Activated CD8-positive, alpha-beta memory T cell treated with anti-CD3 and anti-CD28 coated beads for 4 hours (primary cell): ENCODE measurements around the gene KCNE5.
"Not testable (repeated sequence)": the region's sequence is repeated elsewhere in the genome, so short reads cannot be mapped to it uniquely, and the experiment has no call there.

Source experiments
- DNase-seq, 2 donors: peaks; one replicate each; pipeline ENCODE4 v3.0.0-alpha.2; 2020; ENCODE audit warnings: low read depth in 2 of 2

The KCNE5 gene, protein sequence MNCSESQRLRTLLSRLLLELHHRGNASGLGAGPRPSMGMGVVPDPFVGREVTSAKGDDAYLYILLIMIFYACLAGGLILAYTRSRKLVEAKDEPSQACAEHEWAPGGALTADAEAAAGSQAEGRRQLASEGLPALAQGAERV

DNA sequence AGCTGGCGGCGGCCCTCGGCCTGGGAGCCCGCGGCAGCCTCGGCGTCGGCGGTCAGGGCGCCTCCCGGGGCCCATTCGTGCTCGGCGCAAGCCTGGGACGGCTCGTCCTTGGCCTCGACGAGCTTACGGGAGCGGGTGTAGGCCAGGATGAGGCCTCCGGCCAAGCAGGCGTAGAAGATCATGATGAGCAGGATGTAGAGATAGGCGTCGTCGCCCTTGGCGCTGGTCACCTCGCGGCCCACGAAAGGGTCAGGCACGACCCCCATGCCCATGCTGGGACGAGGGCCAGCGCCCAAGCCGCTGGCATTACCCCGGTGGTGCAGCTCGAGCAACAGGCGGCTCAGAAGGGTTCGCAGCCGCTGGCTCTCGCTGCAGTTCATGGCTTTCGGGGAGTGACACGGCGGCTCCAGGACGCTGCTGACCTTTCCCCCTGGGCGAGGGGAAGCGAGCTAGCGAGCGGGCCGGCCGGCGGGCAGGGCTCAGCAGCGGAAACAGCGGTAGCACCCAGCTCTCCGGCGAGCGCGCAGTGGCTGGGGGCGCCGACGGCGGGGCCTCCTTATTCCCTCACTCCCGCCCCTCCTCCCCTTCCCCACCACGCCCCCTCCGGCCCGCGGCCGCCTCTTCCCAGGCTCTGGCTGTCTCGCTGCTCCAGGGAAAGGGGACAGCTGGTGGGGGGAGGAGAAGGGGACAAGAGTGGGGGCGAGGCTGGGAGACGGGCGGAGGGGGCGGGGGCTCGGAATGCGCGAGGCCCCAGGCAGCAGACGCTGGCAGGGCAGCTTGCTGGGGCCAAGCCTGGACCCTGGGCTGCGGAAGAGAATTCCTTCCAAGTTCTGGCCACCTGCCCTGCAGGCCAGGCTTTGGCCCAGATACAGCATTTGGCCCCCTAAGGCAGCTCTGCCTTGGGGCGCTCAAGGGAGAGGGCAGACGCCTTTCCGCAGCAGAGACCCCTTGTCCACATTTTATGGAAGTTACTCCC, at the start of gene KCNE5:
TSS of gene KCNE5 (minus strand) at position 532 of the 976 bp plus-strand sequence. CDS start at position 380, 152 bp downstream.
- DNase-seq, result no peak

DNA sequence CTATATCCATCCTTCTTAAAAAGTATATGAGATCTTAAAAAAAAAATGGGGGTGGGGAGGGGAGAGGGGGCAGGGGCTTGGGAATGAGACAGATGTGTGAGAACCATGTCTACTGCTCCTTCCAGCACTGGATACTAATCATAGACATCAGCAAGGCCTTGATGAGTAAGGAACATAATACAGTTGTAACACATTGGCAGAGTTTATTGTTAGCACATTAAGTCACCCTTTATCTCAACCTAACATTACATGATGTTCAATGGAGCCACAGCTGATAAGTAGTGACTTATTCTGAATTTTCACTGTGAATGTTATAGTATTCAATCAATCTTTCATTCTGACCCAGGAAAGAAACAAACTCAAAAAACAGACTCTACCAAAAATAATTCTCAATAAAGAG, 47.3 kb upstream of the KCNE5 start:
- DNase-seq, result no peak

DNA sequence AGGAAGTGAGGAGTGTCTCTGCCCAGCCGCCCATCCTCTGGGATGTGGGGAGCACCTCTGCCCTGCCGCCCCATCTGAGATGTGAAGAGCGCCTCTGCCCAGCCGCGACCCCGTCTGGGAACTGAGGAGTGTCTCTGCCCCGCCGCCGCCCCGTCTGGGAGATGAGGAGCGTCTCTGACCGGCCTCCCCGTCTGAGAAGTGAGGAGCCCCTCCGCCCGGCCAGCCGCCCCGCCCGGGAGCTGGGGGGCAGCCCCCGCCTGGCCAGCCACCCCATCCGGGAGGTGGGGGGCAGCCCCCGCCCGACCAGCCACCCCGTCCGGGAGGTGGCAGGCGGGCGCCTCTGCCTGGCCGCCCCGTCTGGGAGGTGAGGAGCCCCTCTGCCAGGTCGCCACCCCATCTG, 46.2 kb upstream of the KCNE5 start:
- not testable (repeated sequence) for DNase-seq

DNA sequence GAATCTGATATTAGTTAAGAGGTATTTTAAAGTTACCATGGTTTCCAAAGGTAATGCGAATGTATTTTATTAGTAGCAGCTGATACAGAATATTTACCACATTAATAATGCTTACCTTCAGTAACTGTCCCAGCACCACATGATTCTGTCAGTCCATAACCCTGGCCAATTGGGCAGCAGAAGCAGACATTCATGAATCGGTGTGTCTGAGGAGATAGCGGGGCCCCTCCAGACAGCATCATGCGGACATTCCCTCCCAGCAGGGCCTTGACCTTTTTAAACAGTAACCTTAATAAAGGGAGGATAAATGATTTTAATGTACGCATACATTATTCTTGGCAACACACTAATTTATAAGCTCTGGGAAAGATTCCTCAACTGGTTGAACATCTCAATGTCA, 43.0 kb upstream of the KCNE5 start:
- no peak for DNase-seq

DNA sequence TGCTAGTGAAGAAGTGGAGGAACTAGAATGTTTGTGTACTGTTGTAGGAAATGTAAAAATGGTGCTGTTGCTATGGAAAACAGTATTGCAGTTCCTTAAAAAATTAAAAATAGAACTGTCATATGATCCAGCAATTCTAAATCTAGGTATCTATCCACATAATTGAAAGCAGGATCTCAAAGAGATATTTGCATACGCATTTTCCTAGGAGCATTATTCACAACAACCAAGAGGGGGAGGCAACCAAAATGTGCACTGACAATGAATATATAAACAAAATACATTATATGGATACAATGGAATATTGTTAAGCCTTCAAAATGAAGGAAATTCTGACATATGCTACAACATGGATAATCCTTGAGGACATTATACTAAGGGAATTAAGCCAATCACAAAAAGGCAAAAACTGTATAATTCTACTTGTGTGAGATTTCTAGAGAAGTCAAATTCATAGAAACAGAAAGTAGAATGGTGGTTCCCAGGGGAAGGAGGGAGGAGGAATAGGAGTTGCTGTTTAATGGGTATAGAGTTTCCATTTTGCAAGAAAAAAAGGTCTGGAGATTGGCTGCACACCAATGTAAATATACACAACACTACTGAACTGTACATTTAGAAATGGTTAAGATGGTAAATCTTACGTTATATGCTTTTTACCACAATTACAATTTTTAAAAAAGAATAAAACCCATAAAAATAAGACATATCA, 35.6 kb upstream of the KCNE5 start:
- no peak for DNase-seq

DNA sequence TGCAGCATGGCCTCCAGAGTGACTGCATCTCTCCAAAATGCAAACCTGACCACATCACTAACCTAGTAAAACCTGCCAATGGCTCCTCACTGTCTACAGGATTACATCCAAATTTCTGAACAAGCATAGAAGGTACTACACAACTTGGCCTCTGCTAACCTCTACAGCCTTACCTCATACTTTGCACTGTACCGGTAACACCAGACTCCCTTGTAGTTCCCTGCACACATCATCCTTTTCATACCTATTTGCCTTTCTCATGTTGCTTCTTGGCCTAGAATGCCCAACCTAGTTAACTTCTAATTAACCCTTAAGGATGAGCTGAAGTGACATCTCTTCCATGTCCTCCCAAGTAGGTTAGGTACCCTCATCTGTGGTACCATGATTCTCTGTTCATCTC, 33.4 kb upstream of the KCNE5 start:
- no peak for DNase-seq

DNA sequence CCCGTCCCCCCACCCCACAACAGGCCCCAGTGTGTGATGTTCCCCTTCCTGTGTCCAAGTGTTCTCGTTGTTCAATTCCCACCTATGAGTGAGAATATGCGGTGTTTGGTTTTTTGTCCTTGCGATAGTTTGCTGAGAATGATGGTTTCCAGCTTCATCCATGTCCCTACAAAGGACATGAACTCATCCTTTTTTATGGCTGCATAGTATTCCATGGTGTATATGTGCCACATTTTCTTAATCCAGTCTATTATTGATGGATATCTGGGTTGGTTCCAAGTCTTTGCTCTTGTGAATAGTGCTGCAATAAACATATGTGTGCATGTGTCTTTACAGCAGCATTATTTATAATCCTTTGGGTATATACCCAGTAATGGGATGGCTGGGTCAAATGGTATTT, 32.4 kb upstream of the KCNE5 start:
- DNase-seq, result not testable (repeated sequence)

DNA sequence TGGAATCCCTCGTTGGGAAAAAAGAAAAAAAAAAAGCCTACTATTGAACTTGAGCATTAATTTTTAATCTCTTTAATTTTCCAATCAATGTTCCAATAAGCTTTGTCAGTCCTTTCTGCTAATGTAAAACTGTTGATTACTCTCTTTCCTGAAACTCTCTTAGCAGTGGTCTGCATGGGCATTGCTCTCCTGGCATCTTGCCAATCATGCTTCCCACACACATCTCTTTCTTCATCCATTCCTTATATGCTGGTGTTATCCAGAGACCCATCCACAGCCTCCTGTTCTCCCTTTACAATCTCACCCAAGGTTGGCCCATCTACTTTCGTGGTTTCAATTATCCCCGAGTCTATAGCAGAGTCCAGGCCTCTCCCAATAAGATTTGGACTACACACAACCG, 31.8 kb upstream of the KCNE5 start:
- no peak for DNase-seq

DNA sequence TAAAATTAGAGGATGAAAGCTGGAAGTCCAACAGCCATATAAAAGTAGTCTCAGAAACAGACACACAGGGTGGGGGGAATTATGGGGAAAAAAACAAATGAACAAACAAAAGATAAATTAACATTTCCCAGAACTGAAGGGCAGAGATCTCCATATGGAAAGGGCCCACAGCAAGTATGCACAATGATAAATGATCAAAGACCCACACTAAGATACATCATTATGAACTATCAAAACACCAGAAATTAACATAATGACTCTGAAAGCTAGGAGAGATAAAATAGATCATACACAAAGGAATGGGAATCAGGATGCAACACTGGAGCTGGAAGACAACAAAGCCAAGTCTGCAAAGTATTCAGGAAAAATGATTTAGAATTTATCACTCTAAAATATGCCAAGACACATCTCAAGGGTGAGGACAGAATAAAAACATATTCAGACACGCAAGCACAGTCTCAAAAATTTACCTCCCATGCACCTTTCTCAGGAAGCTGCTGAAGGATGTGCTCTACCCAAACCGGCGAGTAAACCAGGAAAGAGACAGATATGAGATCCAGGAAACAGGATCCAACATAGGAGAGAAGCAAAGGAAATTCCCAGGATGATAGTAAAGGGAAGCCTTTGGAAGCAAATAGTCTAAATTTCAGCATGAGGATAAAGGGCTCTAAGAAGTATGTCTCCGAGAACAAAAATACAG, 30.7 kb upstream of the KCNE5 start:
- DNase-seq, result no peak

DNA sequence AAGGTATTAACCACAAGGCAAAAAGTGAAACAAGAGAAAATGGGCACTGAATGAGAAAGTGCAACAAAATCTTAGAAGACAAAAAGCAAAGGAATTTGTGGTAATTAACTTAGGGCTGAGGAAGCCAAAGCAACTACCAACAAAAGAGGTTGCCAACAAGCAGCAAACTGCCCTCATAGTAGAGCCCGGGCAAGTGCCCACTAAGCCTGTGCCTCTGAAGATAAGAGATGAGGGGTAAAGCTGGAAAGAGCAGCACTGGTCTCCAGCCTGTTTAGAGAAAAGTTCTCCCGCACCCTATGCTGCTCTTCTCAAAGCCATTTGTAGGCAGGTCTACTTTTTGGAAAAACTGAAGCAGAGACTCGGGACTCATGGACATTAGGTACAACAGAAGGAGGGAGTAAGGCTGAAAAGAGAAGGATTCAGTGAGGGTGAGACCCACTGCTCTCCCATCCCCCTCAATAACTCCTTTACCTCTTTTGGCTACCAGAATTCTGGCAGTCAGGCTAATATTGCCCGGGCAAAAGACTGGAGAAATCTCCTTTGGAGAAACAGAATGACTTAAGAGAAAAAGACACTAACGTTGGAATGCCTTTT, 29.6 kb upstream of the KCNE5 start:
- no peak for DNase-seq

DNA sequence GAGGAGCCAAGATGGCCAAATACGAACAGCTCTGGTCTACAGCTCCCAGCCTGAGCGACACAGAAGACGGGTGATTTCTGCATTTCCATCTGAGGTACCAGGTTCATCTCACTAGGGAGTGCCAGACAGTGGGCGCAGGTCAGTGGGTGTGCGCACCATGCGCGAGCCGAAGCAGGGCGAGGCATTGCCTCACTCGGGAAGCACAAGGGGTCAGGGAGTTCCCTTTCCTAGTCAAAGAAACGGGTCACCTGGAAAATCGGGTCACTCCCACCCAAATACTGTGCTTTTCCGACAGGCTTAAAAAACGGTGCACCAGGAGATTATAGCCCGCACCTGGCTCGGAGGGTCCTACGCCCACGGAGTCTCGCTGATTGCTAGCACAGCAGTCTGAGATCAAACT, 19.7 kb upstream of the KCNE5 start:
- DNase-seq, result not testable (repeated sequence)

DNA sequence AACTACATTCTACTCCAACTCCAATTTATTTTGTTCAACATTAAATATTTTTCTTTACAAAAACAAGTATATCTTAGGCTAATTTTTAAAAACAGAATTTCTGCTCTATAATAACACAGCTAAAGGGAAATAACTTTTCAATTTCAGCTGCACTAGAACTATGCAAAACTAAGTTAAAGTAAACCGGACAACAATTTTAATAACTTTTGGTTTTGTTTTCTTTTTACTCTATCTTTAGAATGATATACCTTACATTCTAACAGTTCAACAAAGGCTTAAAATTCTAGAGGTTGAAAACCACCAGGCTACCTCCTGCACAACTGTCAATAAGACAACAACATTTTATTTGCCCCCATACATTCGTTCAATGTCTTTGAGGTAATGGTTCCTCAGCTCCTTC, 18.7 kb upstream of the KCNE5 start:
- DNase-seq, result no peak

DNA sequence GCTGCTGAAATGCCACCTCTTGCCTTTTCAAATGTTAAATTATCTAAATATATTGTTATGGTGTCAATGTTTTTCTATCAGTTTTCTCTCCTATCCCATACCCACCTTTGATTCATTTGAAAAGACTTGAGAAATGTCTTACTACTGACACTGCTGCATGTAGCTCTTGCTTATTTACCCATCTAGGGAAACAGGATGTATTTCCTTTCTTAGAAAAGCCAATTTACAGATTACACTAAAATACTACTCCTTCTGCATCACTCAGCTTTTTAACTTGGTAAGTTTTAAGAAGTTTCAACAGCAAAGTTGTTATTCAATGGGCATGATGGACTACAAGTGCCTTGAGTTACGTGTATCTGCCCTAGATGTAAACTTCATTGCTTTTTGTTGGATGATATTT, 13.2 kb upstream of the KCNE5 start:
- DNase-seq, result no peak

DNA sequence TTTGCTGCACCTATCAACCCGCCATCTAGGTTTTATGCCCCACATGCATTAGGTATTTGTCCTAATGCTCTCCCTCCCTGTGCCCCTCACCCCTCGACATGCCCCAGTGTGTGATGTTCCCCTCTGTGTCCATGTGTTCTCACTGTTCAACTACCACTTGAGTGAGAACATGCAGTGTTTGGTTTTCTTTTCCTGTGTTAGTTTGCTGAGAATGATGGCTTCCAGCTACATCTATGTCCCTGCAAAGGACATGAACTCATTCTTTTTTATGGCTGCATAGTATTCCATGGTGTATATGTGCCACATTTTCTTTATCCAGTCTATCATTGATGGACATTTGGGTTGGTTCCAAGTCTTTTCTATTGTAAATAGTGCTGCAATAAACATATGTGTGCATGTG, 12.5 kb upstream of the KCNE5 start:
- DNase-seq, result not testable (repeated sequence)

DNA sequence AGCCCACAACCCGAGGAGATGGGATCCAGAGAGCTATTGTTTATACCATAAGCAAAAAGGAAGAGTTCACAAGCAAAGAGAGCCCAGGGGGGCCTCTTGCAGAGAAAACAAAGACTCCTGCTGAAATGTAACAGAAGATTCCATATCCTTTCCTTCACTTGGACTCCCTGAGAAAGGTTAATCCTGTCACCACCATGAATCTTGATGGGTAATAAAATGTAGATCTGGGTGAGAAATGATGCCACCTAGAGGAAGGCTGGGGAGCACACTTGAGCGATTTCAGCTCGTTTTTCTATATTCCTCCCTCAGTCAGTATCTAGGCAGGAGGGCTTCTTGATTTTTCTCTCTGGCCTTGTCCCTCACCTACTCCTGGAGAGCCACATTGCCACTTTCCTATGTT, 10.2 kb upstream of the KCNE5 start:
- no peak for DNase-seq

DNA sequence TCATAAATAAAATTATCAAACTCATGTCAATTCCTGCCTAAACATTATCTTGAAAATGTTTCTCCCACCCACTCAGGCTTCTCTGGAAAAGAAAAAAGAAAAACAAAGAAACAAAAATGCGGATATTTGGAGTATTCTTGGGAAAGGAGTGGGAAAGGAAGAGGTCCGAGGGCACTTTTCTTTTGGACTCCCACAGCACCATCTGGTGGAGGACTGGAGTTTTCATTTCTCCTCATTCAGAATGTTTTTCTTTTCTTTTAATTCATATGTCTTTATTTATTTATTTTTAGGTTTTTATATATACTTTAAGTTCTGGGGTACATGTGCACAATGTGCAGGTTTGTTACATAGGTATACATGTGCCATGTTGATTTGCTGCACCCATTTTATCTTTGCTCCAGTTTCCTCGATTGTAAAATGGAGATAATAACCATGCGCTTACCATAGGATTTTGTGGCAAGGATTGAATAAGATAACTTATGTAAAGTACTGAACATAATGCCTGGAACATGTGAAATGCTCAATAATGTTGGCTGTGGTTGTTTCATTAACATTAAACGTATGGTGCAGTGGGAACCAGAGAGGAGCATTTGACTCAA, 8.0 kb upstream of the KCNE5 start:
- no peak for DNase-seq

DNA sequence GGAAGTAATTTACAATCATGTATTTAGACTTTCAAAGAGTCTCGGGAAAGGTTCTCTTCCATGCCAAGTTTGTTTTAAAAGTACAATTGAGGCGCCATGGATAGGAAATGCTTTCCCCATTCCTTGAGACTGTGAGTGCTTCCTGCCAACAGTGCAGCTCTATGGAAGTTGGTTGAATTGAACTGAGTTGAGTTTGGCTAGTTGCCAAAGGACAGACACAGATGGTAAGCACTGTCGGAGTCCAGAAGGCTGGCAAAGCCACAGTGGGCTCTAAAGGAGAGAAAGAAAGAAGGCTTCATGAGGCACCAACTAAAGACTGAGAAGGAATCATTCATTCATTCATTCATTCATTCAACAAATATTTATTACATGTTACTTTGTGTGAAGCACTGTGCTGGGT, 4.3 kb upstream of the KCNE5 start:
- no peak for DNase-seq

DNA sequence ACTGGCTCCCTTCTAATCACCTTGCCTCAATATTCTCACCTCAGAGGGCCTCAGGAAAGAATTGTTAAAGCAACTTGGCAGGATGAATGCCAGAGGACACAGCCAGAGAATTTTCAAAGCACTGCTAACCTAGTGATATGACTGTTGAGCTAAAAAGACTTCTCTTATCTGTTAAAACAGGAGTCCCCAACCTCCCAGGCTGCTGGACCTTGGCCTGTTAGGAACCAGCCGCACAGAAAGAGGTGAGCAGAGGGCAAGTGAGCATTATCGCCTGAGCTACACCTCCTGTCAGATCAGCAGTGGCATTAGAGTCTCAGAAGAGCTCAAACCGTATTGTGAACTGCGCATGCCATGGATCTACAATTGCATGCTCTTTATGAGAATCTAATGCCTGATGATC, 1.7 kb upstream of the KCNE5 start:
- DNase-seq, result no peak

DNA sequence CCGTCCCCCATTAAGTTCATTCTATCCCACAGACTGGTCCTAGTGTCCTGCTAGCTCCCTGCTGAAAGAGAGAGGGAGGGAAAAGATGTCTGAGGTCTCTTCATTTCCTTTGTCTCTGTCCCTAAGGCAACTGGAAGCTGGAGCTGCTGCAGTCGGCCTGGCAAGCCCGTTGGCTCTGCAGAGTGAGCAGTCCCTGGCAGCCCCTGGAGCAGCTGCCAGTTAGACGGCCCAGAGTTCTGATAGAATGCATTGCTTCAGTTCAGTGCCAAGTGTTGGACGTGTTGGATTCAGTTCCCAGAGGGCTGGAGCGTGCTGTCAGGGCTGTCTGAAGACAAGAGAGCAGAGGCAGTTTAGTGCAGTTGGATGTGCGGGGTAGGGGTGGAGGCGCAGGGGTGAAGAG, 975 bp downstream of the KCNE5 start:
- no peak for DNase-seq

DNA sequence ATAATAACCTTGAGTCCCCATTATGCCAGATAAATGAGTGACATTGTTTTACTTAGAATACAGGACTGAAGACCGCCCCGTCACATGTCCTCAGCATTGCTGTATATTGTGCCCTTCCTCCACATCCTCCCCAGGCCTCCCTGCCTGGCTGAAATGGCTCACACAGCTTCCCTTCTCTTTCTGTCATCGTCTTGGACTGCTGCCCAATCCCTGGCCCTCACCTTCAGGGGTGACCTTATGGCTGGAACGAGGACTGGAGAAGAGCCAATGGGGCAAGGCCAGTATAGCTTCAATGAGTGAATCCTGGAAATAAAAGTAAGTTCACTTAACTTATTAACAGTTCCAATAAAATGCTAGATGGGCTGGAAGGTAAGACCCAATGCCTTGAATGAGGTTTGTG, 2.7 kb downstream of the KCNE5 start:
- DNase-seq, result no peak

DNA sequence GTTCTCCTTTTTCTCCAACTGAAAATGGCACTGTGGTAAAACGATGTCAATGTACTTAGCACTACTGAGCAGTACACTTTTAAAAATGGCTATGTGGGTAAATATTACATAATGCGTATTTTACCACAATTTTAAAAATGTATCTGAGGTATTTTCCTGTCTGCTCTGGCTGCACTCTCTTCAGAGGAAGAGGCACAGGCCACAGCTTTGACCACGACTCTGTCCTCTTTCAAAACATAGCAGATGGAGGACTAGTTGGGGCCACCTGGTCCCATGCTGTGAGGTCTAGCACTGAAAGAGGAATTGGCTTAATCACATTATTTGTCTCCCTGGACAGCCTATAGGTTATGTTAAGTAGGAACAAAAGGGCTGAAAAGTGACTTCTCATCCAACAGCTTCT, 5.2 kb downstream of the KCNE5 start:
- DNase-seq, result no peak
